Activated CD4-positive, alpha-beta T cell treated with anti-CD3 and anti-CD28 coated beads, Interleukin-2, amount 10 ng/mL, durations not matched to agents 24 days and 14 days (primary cell): ENCODE measurements around the gene ZBTB8OS. TPM values are rescaled to one million over a fixed set of nuclear protein-coding genes. Genes with fewer than 3 reads are reported as not detected.
"Not testable (repeated sequence)": the region's sequence is repeated elsewhere in the genome, so short reads cannot be mapped to it uniquely, and the experiment has no call there.

Experiments
- DNase-seq: peaks from one replicate; pipeline ENCODE4 v3.0.0; 2022
- H3K27ac Mint-ChIP-seq: one replicate; pipeline ENCODE4 v1.8.0; 2022; ENCODE audit warnings: mild to moderate bottlenecking, mixed read lengths
- H3K27me3 Mint-ChIP-seq: one replicate; pipeline ENCODE4 v1.8.0; 2022; ENCODE audit warnings: mixed read lengths
- H3K36me3 Mint-ChIP-seq: one replicate; pipeline ENCODE4 v1.8.0; 2022; ENCODE audit warnings: low read depth, mild to moderate bottlenecking, mixed read lengths
- H3K4me1 Mint-ChIP-seq: one replicate; pipeline ENCODE4 v1.8.0; 2021; ENCODE audit warnings: mixed read lengths
- H3K4me3 Mint-ChIP-seq: one replicate; pipeline ENCODE4 v1.8.0; 2022; ENCODE audit warnings: mild to moderate bottlenecking, moderate library complexity, mixed read lengths
- H3K9me3 Mint-ChIP-seq: one replicate; pipeline ENCODE4 v1.8.0; 2021; ENCODE audit warnings: mixed read lengths
- intact Hi-C: fragments of 100-400 bp; cut with micrococcal nuclease; formaldehyde crosslinking; loops from one replicate; pipeline ENCODE4 v1.15.1; 2023
- total RNA-seq: library from RNA; stranded (reverse); gene quantifications from 2 replicates; pipeline ENCODE4 v1.2.3, GENCODE V29; 2022

Gene ZBTB8OS
- total RNA-seq = 50.4 and 54.2 TPM in 2 replicates

DNA sequence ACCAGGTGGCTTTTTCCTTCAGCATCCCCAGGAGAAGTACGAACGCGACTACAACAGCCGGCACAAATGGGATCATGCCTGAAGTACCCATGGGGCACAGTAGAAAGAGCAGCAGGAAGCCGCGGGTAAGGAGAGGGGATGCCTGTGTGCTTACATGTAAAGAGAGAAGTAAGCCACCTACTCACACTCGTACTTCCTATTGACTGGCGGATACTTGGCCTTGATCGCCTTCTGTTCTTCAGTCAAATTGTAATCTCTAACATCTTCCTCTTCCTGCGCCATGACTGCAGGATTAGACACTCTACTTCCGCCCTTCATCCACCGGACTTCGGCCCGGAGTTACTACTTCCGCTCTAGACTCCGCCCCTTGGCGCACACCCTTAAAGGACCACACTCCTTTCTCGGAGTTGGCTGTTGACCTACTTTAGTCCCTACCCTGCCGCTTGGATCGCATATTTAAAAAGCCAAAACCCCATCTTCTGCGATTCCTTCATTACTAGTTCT is at the start of gene ZBTB8OS:
TSS of gene ZBTB8OS (minus strand) at position 303 of the 504 bp plus-strand sequence. CDS start at position 282, 21 bp downstream.
- Mint-ChIP-seq H3K9me3 (no peaks in the 10 kb centered on the region), H3K27me3 (no peaks in the 10 kb centered on the region), H3K4me1 (peaks cover 35% of the 10 kb centered on the region), H3K27ac (peak within 1 kb of the TSS; percentile 100), H3K4me3 (peak within 1 kb of the TSS; percentile 99), H3K36me3 (peaks cover 39% of the 10 kb centered on the region)
- peak; percentile 96 for DNase-seq
- intact Hi-C loops = loop anchor here (1.0 to 10.0 kb wide), 6 partner anchors 27 to 1585 kb away; partner anchors contain the start of genes PUM1, S100PBP and YARS1

DNA sequence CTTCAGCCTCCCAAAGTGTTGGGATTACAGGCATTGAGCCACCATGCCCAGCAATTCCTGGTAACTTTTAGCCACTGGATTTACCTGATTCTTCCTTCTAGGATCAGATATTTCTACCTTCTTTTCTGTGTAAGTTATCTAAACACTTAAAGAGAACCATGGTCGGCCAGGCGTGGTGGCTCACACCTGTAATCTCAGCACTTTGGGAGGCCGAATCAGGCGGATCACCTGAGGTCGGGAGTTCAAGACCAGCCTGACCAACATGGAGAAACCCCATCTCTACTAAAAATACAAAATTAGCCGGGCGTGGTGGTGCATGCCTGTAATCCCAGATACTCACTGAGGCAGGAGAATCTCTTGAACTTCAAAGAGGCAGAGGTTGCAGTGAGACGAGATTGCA is 46.6 kb upstream of the ZBTB8OS start:
- intact Hi-C loops = not testable (repeated sequence)

DNA sequence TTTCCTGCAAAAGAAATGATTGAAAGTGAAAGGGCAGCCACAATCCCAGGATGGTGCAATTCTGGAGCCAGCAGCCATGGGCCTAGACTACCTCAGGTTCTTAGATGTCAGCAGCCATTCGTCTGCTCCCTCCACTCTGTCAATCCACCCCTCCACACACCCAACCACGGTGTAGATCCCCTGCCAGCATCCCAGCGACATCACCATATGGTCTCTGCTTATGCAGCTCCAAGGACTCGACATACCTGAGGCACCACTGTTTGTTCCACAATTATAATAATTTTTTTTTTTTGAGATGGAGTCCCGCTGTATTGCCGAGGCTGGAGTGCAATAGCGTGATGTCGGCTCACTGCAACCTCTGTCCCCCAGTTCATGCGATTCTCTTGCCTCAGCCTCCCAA is 45.7 kb upstream of the ZBTB8OS start:
- no peak overlapping the region for H3K4me3 Mint-ChIP-seq
- peaks cover 12% of the 10 kb centered on the region for H3K4me1 Mint-ChIP-seq
- H3K27ac Mint-ChIP-seq = no peak overlapping the region
- H3K9me3 Mint-ChIP-seq = no peaks in the 10 kb centered on the region
- H3K36me3 Mint-ChIP-seq = no peaks in the 10 kb centered on the region
- DNase-seq = no peak
- peaks cover 10% of the 10 kb centered on the region for H3K27me3 Mint-ChIP-seq
- intact Hi-C loops = no loop called here

More for the DNA sequence above, 46.6 kb upstream of the ZBTB8OS start:
- H3K4me3 Mint-ChIP-seq, H3K27ac Mint-ChIP-seq, H3K36me3 Mint-ChIP-seq, DNase-seq, H3K9me3 Mint-ChIP-seq: not testable (repeated sequence)
- peaks cover 14% of the 10 kb centered on the region for H3K4me1 Mint-ChIP-seq
- H3K27me3 Mint-ChIP-seq = peaks cover 18% of the 10 kb centered on the region

DNA sequence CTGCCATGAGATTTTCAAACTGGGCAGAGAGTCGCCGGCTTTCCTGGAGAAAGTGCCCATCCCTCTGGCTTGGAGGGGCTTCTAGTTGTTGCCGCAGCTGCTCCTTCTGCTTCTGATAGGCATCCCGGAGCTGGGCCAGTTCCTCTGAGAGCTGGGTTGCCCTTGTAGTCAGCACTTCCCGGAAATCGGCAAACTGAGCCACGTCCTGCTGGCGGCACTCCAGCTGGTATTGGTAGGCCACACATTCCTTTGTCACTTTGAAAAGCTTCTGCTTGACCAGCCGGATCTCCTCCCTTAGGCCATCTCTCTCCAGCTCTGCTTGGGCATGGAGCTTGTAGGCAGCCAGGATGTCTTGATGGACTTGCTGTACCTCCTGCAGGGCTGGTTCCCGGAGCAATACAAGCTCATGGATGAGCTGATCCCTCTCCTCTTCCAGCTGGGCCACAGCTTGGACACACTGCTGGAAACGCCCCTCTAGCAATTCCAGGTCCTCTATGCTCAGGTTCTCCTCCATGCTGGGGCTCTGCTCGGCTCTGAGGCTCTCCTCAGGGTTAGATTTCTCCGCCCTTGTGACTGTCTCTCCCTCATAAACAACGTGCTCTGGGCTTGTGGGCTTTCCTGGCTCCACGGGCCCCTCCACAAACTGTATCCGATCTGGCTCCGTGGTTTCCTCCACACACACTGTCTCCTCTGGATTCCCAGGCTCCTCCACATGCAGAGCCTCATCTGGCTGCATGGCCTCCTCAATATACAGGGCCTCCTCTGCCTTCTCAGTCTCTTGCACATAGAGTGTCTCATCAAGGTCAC is 45.0 kb upstream of the ZBTB8OS start:
- intact Hi-C loops = no loop called here
- H3K9me3 Mint-ChIP-seq = no peaks in the 10 kb centered on the region
- H3K4me1 Mint-ChIP-seq = peaks cover 12% of the 10 kb centered on the region
- H3K4me3 Mint-ChIP-seq = no peak overlapping the region
- H3K36me3 Mint-ChIP-seq = no peaks in the 10 kb centered on the region
- H3K27me3 Mint-ChIP-seq = peaks cover 6% of the 10 kb centered on the region
- DNase-seq = no peak
- H3K27ac Mint-ChIP-seq = peak overlapping the region; percentile 54

DNA sequence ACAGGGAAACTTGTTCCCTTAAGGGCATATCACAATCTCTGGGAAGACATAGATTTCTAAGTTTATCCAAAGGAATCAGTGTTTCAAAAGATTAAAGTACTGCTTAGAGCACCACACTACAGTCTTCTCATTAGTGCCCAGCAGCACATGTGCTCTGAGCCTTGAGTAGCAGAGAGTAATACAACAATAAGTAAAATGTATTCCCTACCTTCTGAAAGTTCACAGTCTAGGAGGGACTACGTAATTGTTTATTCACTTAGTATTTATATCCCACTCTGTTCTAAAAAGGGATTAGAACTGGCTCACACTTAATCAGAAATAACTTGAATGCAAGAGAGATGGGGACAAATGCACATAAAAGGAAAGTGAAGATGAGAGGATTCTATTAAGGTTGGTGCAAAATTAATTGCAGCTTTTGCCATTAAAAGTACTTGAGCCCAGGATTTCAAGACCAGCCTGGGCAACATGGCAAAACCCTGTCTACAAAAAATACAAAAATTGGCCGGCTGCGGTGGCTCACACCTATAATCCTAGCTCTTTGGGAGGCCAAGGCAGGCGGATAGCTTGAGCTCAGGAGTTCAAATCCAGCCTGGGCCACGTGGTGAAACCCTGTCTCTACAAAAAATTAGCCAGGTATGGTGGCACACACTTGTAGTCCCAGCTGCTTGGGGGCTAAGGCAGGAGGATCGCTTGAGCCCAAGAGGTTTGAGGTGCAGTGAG is 43.3 kb upstream of the ZBTB8OS start:
- intact Hi-C loops = no loop called here
- no peaks in the 10 kb centered on the region for H3K27me3 Mint-ChIP-seq
- DNase-seq = no peak
- H3K4me3 Mint-ChIP-seq = no peak overlapping the region
- H3K27ac Mint-ChIP-seq = no peak overlapping the region
- H3K36me3 Mint-ChIP-seq = no peaks in the 10 kb centered on the region
- peaks cover 12% of the 10 kb centered on the region for H3K4me1 Mint-ChIP-seq
- H3K9me3 Mint-ChIP-seq = no peaks in the 10 kb centered on the region

DNA sequence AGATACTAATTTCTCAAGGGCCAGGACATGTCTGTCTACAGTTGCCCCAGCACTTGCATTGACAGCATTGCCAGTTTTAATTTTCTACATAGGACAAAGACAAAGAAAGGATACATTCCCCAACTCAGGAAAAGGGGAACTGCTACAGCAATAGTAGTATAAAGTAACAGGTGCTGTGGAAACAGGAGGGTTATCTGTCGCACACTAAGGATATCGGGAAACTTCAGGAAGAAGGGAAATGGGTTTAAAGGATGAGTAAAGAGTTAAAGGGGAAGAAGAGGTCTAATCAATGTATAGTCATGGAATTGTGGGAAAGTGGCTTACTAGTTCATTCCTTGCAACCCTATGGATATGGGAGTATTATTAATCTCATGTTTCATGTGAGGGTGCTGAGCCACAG is 36.0 kb upstream of the ZBTB8OS start:
- Mint-ChIP-seq H3K4me3 (no peak overlapping the region), H3K9me3 (no peaks in the 10 kb centered on the region), H3K36me3 (peaks cover 33% of the 10 kb centered on the region), H3K4me1 (peaks cover 2% of the 10 kb centered on the region), H3K27ac (no peak overlapping the region), H3K27me3 (no peaks in the 10 kb centered on the region)
- no peak for DNase-seq
- intact Hi-C loops = no loop called here

DNA sequence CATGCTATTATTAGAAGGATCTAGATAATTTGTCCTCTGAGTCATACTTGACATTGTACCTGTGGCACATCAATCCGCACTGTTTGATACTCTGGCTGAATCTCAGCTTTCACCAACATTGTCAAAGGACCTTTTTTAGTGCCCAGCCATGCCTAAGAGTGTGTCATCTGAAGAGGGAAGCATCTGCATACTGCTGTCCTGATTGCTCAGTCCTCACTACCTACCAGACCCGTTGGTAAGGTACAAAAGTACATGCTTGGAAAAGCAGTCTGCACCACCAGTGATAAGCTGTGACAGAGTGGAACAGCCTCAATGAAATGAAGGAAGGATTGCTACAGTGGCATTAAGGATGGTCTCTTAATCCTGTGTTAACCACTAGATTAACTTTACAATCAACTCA is 35.1 kb upstream of the ZBTB8OS start:
- intact Hi-C loops = no loop called here
- no peaks in the 10 kb centered on the region for H3K27me3 Mint-ChIP-seq
- H3K36me3 Mint-ChIP-seq = peaks cover 42% of the 10 kb centered on the region
- H3K9me3 Mint-ChIP-seq = no peaks in the 10 kb centered on the region
- no peak overlapping the region for H3K4me3 Mint-ChIP-seq
- peaks cover 2% of the 10 kb centered on the region for H3K4me1 Mint-ChIP-seq
- no peak for DNase-seq
- H3K27ac Mint-ChIP-seq = no peak overlapping the region

DNA sequence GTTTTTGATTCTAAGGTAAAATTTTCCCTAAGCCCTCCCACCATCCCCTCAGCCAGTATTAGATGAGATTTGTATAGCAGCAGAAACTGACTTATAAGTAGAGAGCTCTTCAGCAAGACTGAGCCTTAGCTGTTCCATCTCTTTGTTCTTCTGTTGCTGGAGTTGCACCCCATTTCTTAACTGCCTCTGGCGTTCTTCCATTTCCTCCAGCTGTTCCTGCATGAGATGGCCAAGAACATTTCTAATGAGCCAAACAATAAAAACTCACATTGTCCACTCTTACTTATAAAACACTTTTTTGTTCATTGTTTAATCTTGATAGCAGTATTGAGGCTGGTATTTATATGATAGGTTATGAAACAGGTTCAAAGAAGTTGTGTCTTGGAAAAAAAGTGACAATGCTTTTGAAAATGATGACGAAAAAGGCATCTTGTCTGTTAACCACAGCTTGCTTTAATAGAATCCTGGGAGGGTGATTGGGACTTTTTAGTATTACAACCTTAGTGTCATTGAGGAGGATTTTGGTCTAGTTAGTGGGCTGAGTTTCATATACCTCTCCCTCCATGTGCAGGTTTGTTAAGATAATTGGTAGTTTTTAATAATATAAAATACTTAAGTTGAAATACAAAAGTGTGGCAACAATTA is 33.9 kb upstream of the ZBTB8OS start:
- Mint-ChIP-seq H3K4me1 (peaks cover 2% of the 10 kb centered on the region), H3K9me3 (no peaks in the 10 kb centered on the region), H3K27me3 (no peaks in the 10 kb centered on the region), H3K36me3 (peaks cover 52% of the 10 kb centered on the region), H3K4me3 (no peak overlapping the region), H3K27ac (peak overlapping the region; percentile 45)
- DNase-seq = no peak
- intact Hi-C loops = no loop called here

DNA sequence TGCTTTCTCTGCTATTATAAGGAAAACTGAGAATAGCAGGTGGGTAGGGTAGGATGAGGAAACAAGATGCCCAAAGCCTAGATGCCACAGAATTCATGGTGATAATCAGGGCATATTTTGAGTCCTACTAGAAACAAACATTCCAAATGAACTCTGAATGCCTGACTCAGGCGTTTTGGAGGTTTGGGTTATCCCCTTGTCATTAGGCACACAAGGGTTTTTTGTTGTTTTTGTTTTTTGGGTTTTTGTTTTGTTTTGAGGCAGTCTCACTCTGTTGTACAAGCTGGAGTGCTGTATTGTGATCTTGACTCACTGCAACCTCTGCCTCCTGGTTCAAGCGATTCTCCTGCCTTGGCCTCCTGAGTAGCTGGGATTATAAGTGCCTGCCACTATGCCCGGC is 33.0 kb upstream of the ZBTB8OS start:
- DNase-seq = no peak
- Mint-ChIP-seq H3K9me3 (no peaks in the 10 kb centered on the region), H3K4me1 (peaks cover 2% of the 10 kb centered on the region), H3K27me3 (no peaks in the 10 kb centered on the region), H3K4me3 (no peak overlapping the region), H3K27ac (peak overlapping the region; percentile 45), H3K36me3 (peaks cover 57% of the 10 kb centered on the region)
- intact Hi-C loops = no loop called here

DNA sequence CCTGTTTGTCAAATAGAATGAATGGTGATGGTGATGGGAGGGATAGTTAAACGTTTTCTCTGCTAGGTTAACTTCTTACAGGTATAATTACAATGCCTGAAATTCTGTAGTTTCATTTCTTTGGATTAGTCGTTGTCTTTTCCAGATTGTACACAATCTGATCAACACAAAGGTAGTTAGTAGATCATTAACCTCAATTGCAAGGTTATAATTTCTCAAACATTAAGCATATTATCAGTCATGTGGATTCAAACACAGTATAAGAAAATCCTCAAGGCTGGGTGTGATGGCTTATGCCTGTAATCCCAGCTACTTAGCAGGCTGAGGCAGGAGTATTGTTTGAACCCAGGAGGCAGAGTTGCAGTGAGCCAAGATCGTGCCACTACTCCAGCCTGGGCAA is 31.6 kb upstream of the ZBTB8OS start:
- Mint-ChIP-seq H3K27me3 (no peaks in the 10 kb centered on the region), H3K27ac (no peak overlapping the region), H3K4me1 (peaks cover 2% of the 10 kb centered on the region), H3K4me3 (no peak overlapping the region), H3K36me3 (peaks cover 66% of the 10 kb centered on the region), H3K9me3 (no peaks in the 10 kb centered on the region)
- no peak for DNase-seq
- intact Hi-C loops = no loop called here

DNA sequence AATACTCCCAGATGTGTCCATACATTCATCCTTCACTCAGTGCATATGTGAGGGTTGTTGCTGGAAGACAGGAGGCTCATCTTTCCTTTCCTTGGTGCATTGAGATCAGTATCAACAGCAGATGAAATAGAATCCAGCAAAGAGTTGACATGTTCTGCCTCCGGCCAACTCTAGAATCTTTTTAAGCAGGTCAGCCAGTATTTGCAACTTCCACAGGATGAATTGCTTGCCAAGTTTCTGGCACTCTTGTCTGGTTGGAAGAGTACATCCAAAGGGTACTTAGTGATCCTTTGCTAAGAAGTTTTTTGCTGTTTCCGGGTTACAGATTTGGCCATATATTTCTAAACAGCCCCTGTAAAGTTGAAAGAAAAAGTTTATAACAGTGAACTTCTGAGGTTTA is 31.2 kb upstream of the ZBTB8OS start:
- H3K9me3 Mint-ChIP-seq = no peaks in the 10 kb centered on the region
- intact Hi-C loops = no loop called here
- H3K4me3 Mint-ChIP-seq = no peak overlapping the region
- H3K27me3 Mint-ChIP-seq = no peaks in the 10 kb centered on the region
- DNase-seq = no peak
- peaks cover 2% of the 10 kb centered on the region for H3K4me1 Mint-ChIP-seq
- no peak overlapping the region for H3K27ac Mint-ChIP-seq
- H3K36me3 Mint-ChIP-seq = peaks cover 69% of the 10 kb centered on the region

DNA sequence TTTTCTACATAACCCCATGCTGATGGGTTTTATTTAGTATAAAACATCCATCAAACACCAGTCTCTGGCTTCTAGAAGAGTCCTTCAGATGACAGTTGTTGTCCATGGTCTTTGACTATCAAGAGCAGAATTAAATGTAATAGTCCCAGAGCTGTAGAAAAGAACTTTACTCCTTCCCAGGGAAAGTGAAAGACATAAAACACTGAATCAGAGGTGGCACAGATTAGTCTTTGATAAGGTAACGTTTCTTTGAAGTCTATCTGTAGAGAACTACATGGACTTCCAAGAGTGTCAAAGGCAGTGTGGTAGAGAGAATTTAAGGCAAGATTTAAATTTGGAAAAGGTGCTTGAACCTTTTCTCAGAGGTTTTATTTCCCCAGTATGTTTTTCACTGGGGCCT is 30.3 kb upstream of the ZBTB8OS start:
- H3K9me3 Mint-ChIP-seq = no peaks in the 10 kb centered on the region
- H3K4me3 Mint-ChIP-seq = no peak overlapping the region
- no peaks in the 10 kb centered on the region for H3K27me3 Mint-ChIP-seq
- intact Hi-C loops = no loop called here
- H3K27ac Mint-ChIP-seq = no peak overlapping the region
- H3K36me3 Mint-ChIP-seq = peaks cover 73% of the 10 kb centered on the region
- no peak for DNase-seq
- H3K4me1 Mint-ChIP-seq = peaks cover 2% of the 10 kb centered on the region

DNA sequence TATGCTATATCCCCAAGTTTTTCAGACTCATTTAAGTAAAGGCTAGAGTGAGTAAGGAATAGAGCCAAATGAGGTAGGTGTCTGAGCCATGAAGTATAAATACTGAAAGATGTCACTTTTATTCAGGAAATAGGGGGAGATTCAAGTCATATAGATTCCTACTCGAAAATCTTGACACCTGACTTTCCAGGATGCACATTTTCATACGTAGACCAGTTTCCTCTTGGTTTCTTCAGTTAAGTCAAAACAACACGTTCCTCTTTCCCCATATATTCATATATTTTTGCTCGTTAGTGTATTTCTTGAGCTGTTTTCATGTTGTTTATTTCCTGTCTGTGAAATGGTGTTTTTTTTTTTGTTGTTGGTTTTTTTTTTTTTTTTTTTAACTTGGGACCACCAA is 29.6 kb upstream of the ZBTB8OS start:
- H3K9me3 Mint-ChIP-seq, H3K27ac Mint-ChIP-seq, H3K4me1 Mint-ChIP-seq, H3K4me3 Mint-ChIP-seq, H3K27me3 Mint-ChIP-seq, DNase-seq, intact Hi-C loops: not testable (repeated sequence)
- H3K36me3 Mint-ChIP-seq = peaks cover 71% of the 10 kb centered on the region

DNA sequence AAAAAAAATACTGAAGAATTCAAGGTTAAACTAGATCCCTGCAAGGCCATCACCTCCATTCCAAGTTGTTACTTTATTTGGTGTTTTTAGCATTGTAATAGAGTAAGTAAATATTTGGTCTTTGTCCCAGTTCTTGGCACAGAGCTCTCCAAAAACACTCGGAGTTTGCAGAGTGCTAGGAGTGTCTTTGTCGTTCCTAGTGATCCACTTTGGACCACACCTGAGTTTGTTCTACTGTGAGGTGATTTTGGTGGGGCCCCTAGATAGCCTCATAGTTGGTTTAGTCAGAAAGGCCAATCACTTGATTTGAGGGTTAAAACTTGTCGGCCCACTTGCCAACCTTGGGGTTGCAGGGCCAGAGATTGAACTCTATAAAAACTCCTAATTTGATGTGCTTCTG is 26.6 kb upstream of the ZBTB8OS start:
- no peaks in the 10 kb centered on the region for H3K4me1 Mint-ChIP-seq
- intact Hi-C loops = no loop called here
- no peaks in the 10 kb centered on the region for H3K27me3 Mint-ChIP-seq
- no peak overlapping the region for H3K27ac Mint-ChIP-seq
- no peaks in the 10 kb centered on the region for H3K9me3 Mint-ChIP-seq
- no peak overlapping the region for H3K4me3 Mint-ChIP-seq
- no peak for DNase-seq
- H3K36me3 Mint-ChIP-seq = peaks cover 77% of the 10 kb centered on the region
